Measurements from ENCODE around the gene RNPS1.

The RNPS1 gene

DNA sequence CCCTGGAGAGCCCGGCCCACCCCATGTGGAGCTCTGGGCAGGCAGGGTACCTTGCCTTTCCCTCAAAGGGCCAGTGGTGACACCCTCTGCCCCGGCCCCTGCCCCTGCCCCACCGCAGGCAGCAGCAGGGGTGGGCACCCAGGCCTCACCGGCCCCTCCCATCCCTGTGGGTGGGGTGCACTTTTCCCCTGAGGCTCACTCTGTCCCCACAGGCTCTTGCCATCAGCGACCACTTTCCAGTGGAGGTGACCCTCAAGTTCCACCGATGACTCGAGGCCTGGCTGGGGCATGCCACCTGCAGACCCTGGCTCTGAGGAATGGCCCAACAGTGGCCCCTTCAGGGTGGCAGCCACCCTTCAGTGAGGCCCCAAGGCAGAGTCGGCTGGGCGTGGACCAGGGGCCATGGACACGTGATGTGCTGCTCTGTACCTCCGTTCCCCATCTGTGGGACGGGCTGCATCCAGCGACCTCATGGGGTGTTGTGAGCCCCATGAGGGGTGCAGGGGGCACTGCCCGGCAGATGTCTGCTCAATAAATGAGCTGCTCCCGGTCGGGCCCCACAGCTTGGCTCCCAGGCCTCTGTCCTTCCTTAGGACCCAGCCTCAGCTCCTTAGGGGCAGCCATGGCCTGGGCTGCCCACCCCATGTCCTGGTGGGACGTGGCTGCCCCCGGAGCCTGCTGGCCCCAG is 29.6 kb downstream of the RNPS1 start:
- H4K20me1 ChIP-seq (ENCODE audit: insufficient read depth, low read length): no peaks in the 10 kb centered on the region
- H3K79me2 ChIP-seq (ENCODE audit: low read length): no peaks in the 10 kb centered on the region
- no peaks in the 10 kb centered on the region for H3K4me1 ChIP-seq (ENCODE audit: low read length)
- DNase-seq: no peak
- H3K36me3 ChIP-seq (replicated peaks; ENCODE audit: insufficient read depth, low read length): peaks cover 2% of the 10 kb centered on the region; the same call in 1 of the 2 replicates
- no peaks in the 10 kb centered on the region for H3K9me3 ChIP-seq (replicated peaks; ENCODE audit: insufficient read depth, low read length)
- H3K27me3 ChIP-seq (replicated peaks; ENCODE audit: insufficient read depth, low read length): no peaks in the 10 kb centered on the region; the same call in 1 of the 2 replicates
- no peak overlapping the region for H3K4me3 ChIP-seq (ENCODE audit: low read length)
- TF ChIP-seq, protein P1, sequence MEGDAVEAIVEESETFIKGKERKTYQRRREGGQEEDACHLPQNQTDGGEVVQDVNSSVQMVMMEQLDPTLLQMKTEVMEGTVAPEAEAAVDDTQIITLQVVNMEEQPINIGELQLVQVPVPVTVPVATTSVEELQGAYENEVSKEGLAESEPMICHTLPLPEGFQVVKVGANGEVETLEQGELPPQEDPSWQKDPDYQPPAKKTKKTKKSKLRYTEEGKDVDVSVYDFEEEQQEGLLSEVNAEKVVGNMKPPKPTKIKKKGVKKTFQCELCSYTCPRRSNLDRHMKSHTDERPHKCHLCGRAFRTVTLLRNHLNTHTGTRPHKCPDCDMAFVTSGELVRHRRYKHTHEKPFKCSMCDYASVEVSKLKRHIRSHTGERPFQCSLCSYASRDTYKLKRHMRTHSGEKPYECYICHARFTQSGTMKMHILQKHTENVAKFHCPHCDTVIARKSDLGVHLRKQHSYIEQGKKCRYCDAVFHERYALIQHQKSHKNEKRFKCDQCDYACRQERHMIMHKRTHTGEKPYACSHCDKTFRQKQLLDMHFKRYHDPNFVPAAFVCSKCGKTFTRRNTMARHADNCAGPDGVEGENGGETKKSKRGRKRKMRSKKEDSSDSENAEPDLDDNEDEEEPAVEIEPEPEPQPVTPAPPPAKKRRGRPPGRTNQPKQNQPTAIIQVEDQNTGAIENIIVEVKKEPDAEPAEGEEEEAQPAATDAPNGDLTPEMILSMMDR (IDR thresholded peaks at IDR 0.05; ENCODE audit: low read length): no peak
- TF ChIP-seq EZH2 (optimal IDR thresholded peaks at IDR 0.05; ENCODE audit: low read depth, low read length) (no peak), EZH2phosphoT487 (IDR thresholded peaks at IDR 0.05; ENCODE audit: low read length) (no peak)
- no peak overlapping the region for H2AFZ ChIP-seq (ENCODE audit: low read length)
- no peak overlapping the region for H3K27ac ChIP-seq (ENCODE audit: low read length)
- H3K4me2 ChIP-seq (ENCODE audit: low read depth, low read length): no peak overlapping the region
- H3K9ac ChIP-seq (ENCODE audit: low read length): no peak overlapping the region
- H3K9me2 ChIP-seq (replicated peaks; ENCODE audit: insufficient read depth, low read length): no peaks in the 10 kb centered on the region
- no peaks in the 10 kb centered on the region for H3F3A ChIP-seq (ENCODE audit: insufficient read depth, low read length)

DNA sequence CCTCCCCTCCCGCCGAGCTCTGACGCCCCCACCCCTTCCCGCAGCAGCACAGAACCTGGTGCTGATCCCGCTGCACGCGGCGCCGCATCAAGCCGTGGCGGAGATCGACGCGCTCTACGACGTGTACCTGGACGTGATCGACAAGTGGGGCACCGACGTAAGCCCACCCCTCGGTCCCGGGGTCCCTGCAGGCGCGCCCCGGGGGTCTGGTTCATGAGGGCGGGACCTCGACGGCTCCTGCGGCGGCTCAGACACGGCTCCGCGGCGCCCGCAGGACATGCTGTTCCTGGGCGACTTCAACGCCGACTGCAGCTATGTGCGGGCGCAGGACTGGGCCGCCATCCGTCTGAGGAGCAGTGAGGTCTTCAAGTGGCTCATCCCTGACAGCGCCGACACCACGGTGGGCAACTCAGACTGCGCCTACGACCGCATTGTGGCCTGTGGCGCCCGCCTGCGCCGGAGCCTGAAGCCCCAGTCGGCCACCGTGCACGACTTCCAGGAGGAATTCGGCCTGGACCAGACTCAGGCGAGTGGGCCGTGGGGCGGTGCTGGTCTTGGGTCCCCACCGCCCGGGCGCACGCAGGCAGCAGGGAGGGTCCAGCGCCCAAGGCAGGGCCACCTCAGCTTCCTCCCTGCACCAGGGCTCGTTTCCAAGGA is 30.3 kb downstream of the RNPS1 start:
- H3K9me2 ChIP-seq (replicated peaks; ENCODE audit: insufficient read depth, low read length): no peaks in the 10 kb centered on the region
- no peak for DNase-seq
- H3K27ac ChIP-seq (ENCODE audit: low read length): no peak overlapping the region
- TF ChIP-seq EZH2phosphoT487 (IDR thresholded peaks at IDR 0.05; ENCODE audit: low read length) (no peak), EZH2 (optimal IDR thresholded peaks at IDR 0.05; ENCODE audit: low read depth, low read length) (no peak)
- TF ChIP-seq, protein P1 (IDR thresholded peaks at IDR 0.05; ENCODE audit: low read length): no peak
- no peak overlapping the region for H3K4me3 ChIP-seq (ENCODE audit: low read length)
- no peak overlapping the region for H3K9ac ChIP-seq (ENCODE audit: low read length)
- no peaks in the 10 kb centered on the region for H3K9me3 ChIP-seq (replicated peaks; ENCODE audit: insufficient read depth, low read length)
- no peaks in the 10 kb centered on the region for H3K79me2 ChIP-seq (ENCODE audit: low read length)
- H2AFZ ChIP-seq (ENCODE audit: low read length): no peak overlapping the region
- no peak overlapping the region for H3K4me2 ChIP-seq (ENCODE audit: low read depth, low read length)
- H3K36me3 ChIP-seq (replicated peaks; ENCODE audit: insufficient read depth, low read length): no peaks in the 10 kb centered on the region
- H3K27me3 ChIP-seq (replicated peaks; ENCODE audit: insufficient read depth, low read length): no peaks in the 10 kb centered on the region; the same call in 1 of the 2 replicates
- H3K4me1 ChIP-seq (ENCODE audit: low read length): no peaks in the 10 kb centered on the region
- no peaks in the 10 kb centered on the region for H4K20me1 ChIP-seq (ENCODE audit: insufficient read depth, low read length)
- H3F3A ChIP-seq (ENCODE audit: insufficient read depth, low read length): no peaks in the 10 kb centered on the region

DNA sequence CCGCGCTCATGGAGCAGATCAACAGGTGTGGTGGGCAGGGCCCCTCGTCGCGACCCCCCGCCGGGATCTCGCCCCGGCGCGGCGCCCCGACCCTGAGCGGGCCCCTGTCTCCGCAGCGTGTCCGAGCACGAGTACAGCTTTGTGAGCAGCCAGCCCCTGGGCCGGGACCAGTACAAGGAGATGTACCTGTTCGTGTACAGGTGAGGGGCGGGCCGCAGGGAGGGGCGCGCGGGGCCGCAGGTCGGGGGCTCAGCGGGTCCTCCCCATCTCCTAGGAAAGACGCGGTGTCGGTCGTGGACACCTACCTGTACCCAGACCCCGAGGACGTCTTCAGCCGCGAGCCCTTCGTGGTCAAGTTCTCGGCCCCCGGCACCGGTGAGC is 30.8 kb downstream of the RNPS1 start:
- no peak for TF ChIP-seq EZH2 (optimal IDR thresholded peaks at IDR 0.05; ENCODE audit: low read depth, low read length)
- TF ChIP-seq EZH2phosphoT487 (IDR thresholded peaks at IDR 0.05; ENCODE audit: low read length): no peak
- TF ChIP-seq, protein P1 (IDR thresholded peaks at IDR 0.05; ENCODE audit: low read length): no peak
- no peaks in the 10 kb centered on the region for H3K36me3 ChIP-seq (replicated peaks; ENCODE audit: insufficient read depth, low read length)

More for the DNA sequence above, 30.8 kb downstream of the RNPS1 start:
- no peak overlapping the region for H2AFZ ChIP-seq (ENCODE audit: low read length)
- H3K9ac ChIP-seq (ENCODE audit: low read length): no peak overlapping the region
- H3K27ac ChIP-seq (ENCODE audit: low read length): no peak overlapping the region
- H3K79me2 ChIP-seq (ENCODE audit: low read length): no peaks in the 10 kb centered on the region
- no peaks in the 10 kb centered on the region for H3F3A ChIP-seq (ENCODE audit: insufficient read depth, low read length)
- no peak overlapping the region for H3K4me3 ChIP-seq (ENCODE audit: low read length)
- H3K27me3 ChIP-seq (replicated peaks; ENCODE audit: insufficient read depth, low read length): no peaks in the 10 kb centered on the region; the same call in 1 of the 2 replicates
- H3K9me3 ChIP-seq (replicated peaks; ENCODE audit: insufficient read depth, low read length): no peaks in the 10 kb centered on the region
- no peaks in the 10 kb centered on the region for H3K9me2 ChIP-seq (replicated peaks; ENCODE audit: insufficient read depth, low read length)
- no peaks in the 10 kb centered on the region for H3K4me1 ChIP-seq (ENCODE audit: low read length)
- no peak for DNase-seq
- H4K20me1 ChIP-seq (ENCODE audit: insufficient read depth, low read length): no peaks in the 10 kb centered on the region
- H3K4me2 ChIP-seq (ENCODE audit: low read depth, low read length): no peak overlapping the region

All from MM.1S (cell line).